Activated CD8-positive, alpha-beta memory T cell treated with anti-CD3 and anti-CD28 coated beads for 36 hours (primary cell): ENCODE results near the gene RUNX3. TPM values are rescaled to one million over a fixed set of nuclear protein-coding genes. Genes with fewer than 3 reads are reported as not detected.

Source experiments
- CTCF ChIA-PET: fragments of 350-600 bp; sonication (Branson Sonifier 250); formaldehyde crosslinking; loops from one replicate; lab custom pipeline; 2021; ENCODE audit warnings: antibody characterized with exemption; lab: Charles Lee
- POLR2A ChIA-PET: fragments of 350-600 bp; sonication (Branson Sonifier 250); formaldehyde crosslinking; loops from one replicate; lab custom pipeline; 2021; ENCODE audit warnings: antibody characterized with exemption; lab: Charles Lee
- total RNA-seq, 2 experiments: library from RNA; stranded (reverse); gene quantifications; one replicate each; pipeline ENCODE4 v1.2.3, GENCODE V29; 2021

The RUNX3 gene
- total RNA-seq, 2 experiments from 2014 or later = 173 to 183 TPM

GRCh38 chr1:24939675-24940193, 9.7 kb upstream of the RUNX3 start:
- ChIA-PET POLR2A (no interaction called here), CTCF (interaction anchor here (0.6 to 1.6 kb wide), 6 partner anchors 9 to 159 kb away, joined by 3 to 5 read pairs (median 4); partner anchors contain the start of gene RUNX3)

DNA sequence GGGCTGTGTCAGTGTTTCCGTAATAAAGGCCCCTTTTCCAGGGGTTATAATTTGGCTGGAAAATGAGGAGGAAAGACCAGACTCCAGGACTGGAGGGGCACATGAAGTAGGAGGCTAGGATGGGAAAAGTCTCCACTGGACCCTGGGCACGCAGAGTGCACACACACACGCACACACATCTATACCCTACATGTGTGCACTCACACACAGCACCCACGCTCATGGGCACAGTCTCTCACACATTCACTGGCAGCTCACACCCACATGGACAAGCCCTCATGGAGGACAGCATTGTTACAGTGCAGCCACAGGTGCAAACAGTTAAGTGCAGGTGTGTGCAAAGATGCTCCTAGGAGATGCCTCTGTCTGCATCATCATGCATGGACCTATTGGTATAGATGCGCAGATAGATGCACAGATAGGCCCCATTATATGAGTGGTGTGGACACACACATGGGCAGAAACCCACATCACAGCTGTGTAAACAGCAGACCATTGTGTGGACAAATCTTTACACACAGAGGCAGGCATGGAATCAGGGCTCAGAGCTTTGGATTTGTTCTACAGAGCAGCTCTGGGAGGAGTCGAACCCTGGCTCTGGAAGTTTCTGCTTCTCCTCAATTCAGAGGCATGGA, 9.1 kb upstream of the RUNX3 start:
- ChIA-PET POLR2A (interaction anchor here (0.6 kb wide), 1 partner anchor 16 kb away, joined by 6 read pairs; no protein-coding TSS in a partner anchor), CTCF (interaction anchor here (1.3 to 1.6 kb wide), 3 partner anchors 9 to 98 kb away, joined by 3 to 4 read pairs (median 3); partner anchors contain the start of gene RUNX3)

- ChIA-PET POLR2A (no interaction called here), CTCF (no interaction called here)
Measured at GRCh38 chr1:24938276-24938675, 8.2 kb upstream of the RUNX3 start.

DNA sequence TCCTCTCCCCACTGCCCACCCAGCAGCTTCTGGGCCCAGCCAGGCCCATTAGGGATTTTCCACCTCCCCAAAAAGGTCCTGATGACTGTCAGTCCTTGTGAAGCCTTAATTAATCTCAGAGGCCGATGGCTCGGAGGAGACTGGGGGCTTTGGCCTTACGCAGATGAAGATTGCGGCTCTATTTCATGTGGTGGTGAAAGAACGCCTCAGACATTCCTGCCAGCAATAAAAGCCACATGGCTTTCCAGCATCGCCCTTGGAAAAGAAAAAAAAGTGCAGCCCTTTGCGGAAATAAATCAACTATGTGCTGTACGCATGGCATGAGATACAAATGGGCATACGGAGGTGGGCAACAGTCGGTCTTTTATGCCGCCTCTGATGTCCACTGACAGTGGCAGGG, 6.6 kb upstream of the RUNX3 start:
- ChIA-PET POLR2A (no interaction called here), CTCF (interaction anchor here (1.0 to 1.9 kb wide), 2 partner anchors 12 kb away, joined by 3 to 10 read pairs; no protein-coding TSS in a partner anchor)

DNA sequence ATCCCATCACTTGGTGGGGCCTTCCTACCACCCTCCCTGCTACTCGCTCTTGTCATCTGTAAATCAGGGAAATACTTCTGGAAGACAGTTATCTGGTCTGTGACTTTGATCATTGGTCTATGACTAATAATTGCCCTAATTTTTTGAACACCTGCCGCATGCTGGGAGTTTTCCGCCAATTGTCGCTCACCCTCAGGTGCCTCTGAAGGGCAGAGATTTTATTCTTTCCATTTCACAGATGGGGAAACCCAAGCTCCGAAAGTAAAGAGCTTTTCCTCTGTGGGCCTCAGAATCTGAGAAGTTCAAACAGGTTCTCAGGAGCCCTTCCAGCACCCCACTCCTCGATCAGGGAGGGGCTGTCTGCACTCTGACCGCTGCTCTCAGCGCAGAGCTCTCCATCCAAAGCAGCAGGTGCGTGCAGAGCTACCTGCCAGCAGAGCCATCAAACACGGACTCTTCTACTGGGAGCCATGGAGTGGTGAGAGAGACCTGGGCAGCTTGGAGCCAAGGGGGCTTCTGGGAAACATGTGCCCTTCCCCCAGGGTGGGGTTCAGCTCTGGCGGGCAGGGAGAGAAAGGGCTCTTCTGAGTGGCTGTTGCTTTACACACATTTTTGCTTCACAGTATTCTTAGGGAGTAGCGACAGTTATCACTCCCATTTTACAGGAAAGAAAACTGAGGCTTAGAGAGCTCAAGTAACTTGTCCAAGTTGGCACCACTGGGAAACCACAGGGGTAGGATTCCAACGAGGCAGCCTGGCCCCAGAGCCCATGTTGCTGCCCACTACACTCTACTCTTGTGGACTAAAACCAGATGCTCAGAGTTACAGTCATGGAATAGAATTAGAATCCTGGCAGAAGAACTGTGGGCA, 5.8 kb upstream of the RUNX3 start:
- CTCF ChIA-PET = interaction anchor here (1.0 to 2.0 kb wide), 4 partner anchors 11 to 101 kb away, joined by 3 to 10 read pairs (median 6); no protein-coding TSS in a partner anchor
- POLR2A ChIA-PET = no interaction called here

DNA sequence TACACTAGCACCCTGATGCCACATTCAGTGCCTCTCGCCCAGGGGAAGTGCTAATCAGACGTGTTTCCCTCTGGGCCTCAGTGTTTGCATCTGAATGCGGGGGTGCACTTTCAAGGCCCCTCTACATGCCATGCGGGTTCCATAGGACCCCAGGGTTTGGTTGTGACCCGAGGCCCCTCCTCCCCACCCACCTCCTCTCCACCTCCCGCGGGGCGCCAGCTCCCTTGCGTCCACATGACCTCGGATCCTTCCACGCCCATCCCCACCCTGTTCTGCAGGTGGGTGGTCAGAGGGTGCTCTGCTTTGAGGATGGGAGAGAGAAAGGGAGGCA, 5.1 kb upstream of the RUNX3 start:
- ChIA-PET POLR2A (no interaction called here), CTCF (interaction anchor here (1.1 to 2.0 kb wide), 3 partner anchors 13 to 102 kb away, joined by 3 to 10 read pairs (median 8); no protein-coding TSS in a partner anchor)

DNA sequence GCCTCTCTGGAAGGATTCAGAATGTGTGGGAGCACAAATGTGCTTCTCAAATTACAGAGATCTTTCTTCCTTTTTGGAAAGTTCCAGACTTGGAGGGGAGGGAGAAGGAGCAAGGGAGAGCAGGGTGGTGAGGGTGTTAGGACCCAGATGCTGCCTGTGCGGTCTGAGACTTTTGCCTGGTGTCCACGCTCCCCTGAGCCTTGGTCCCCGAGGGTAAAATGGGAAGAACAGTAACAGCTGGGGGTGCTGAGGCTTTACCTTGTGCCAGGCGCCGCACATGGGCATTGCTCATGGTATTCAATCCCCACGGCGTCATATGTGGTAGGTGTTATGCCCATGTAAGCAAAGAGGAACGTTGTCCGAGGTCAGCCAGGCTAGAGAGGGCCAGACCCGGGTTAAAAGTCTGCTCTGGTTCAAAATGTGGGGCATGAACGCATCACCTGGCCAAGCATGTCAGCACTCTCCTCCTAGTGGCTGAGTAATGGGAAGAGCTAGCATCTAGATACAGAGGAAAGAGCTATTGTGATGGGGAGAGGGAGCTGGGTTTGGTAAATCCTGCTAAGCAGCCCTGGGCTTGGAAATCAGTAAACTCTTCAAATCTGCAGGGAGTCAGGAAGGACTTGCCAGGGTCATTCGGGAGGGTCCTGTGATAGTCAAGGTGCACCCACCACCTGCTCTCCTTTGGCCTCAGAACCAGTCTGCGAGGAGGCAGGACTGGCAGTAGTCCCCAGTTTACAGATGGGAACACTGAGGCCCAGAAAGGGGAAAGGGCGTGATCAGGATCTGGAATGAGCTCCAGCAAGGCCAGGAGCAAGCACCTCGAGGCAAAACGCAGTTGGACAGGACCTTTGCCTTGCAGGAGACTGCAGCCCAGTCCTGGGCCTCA, 4.5 kb upstream of the RUNX3 start:
- ChIA-PET CTCF (interaction anchor here (0.9 to 3.2 kb wide), 6 partner anchors 9 to 103 kb away, joined by 3 to 15 read pairs (median 10); no protein-coding TSS in a partner anchor), POLR2A (no interaction called here)

DNA sequence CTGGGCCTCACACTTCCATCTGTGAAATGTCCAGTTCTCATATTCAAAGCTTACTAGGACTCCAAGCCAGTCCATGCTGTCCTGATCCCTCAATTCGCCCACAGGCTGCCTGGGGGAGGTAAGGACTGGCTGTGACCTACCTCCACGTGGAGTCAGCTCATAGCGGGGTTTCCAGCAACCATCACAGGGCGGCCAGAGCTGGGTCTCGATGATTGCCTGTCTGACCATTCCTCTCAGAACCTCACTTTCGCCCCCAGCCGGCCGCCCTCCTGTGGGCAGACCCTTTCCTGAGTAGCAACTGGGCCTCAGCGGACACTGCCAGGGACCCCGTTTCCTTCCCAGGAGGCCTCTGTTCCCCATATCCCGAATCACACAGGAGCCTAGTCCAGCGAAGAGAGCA, 3.4 kb upstream of the RUNX3 start:
- ChIA-PET POLR2A (interaction anchor here (0.6 to 0.7 kb wide), 3 partner anchors 14 to 167 kb away, joined by 3 to 7 read pairs (median 3); no protein-coding TSS in a partner anchor), CTCF (interaction anchor here (0.6 to 4.0 kb wide), 13 partner anchors 8 to 258 kb away, joined by 3 to 20 read pairs (median 3); no protein-coding TSS in a partner anchor)

DNA sequence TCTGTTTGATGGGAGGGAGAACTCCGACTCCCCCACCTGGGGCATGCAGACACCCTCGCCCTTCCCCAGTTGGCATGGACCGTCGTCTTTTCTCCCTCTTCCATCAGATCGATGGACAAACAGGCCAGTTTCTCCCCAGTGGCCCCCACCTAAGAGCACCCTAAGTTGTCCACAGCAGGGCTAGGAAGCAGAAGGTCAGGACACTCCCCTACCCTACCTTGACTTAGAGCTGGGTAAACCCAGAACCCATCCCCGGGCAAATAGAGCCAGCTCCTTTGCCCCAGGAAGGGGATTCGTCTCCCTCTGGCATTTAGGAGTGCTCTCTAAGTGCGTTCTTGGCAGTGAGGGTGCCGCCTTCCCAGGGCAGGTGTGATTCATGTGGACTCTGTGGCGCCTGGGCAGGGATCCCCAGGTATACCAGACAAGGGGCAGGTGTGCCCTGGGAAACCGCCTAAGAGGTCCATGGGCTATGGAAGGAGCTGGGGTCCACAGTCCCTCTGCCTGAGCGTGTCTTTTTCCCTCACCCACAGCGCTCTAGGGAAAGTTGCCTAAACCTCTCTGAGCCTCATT, 2.7 kb upstream of the RUNX3 start:
- POLR2A ChIA-PET = interaction anchor here (0.6 to 1.3 kb wide), 6 partner anchors 13 to 133 kb away, joined by 3 to 10 read pairs (median 3); no protein-coding TSS in a partner anchor
- CTCF ChIA-PET = interaction anchor here (0.6 to 4.0 kb wide), 23 partner anchors 8 to 169 kb away, joined by 3 to 20 read pairs (median 3); no protein-coding TSS in a partner anchor

GRCh38 chr1:24932284-24932683, 2.2 kb upstream of the RUNX3 start:
- CTCF ChIA-PET = interaction anchor here (0.6 to 4.0 kb wide), 21 partner anchors 9 to 169 kb away, joined by 3 to 20 read pairs (median 4); no protein-coding TSS in a partner anchor
- POLR2A ChIA-PET = interaction anchor here (0.6 to 1.3 kb wide), 5 partner anchors 13 to 134 kb away, joined by 3 to 10 read pairs (median 3); no protein-coding TSS in a partner anchor

- ChIA-PET CTCF (interaction anchor here (0.9 to 4.0 kb wide), 14 partner anchors 10 to 169 kb away, joined by 3 to 20 read pairs (median 4); no protein-coding TSS in a partner anchor), POLR2A (interaction anchor here (0.5 to 1.3 kb wide), 5 partner anchors 9 to 134 kb away, joined by 3 to 10 read pairs (median 4); no protein-coding TSS in a partner anchor)
Measured at GRCh38 chr1:24931468-24932231, 1.6 kb upstream of the RUNX3 start.

DNA sequence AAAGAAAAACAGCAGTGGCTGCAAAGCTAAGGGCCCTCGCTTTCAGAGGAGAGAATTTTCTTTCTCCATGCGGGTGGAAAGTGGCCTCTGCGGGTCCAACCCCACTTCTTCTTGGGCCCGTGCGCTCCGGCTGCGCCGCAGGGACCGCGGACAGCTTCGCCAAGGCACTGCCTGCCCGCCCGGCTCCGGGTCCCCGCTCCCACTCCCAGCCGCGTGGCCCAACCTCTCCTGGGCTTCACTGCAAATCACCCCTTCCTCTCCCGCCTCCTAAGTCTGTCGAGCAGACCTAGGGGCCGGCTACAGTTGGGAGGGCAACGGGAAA, 1.0 kb upstream of the RUNX3 start:
- ChIA-PET POLR2A (interaction anchor here (1.2 kb wide), 2 partner anchors 10 to 31 kb away, joined by 5 to 6 read pairs; no protein-coding TSS in a partner anchor), CTCF (interaction anchor here (1.1 to 4.0 kb wide), 6 partner anchors 18 to 169 kb away, joined by 3 to 20 read pairs (median 4); no protein-coding TSS in a partner anchor)

DNA sequence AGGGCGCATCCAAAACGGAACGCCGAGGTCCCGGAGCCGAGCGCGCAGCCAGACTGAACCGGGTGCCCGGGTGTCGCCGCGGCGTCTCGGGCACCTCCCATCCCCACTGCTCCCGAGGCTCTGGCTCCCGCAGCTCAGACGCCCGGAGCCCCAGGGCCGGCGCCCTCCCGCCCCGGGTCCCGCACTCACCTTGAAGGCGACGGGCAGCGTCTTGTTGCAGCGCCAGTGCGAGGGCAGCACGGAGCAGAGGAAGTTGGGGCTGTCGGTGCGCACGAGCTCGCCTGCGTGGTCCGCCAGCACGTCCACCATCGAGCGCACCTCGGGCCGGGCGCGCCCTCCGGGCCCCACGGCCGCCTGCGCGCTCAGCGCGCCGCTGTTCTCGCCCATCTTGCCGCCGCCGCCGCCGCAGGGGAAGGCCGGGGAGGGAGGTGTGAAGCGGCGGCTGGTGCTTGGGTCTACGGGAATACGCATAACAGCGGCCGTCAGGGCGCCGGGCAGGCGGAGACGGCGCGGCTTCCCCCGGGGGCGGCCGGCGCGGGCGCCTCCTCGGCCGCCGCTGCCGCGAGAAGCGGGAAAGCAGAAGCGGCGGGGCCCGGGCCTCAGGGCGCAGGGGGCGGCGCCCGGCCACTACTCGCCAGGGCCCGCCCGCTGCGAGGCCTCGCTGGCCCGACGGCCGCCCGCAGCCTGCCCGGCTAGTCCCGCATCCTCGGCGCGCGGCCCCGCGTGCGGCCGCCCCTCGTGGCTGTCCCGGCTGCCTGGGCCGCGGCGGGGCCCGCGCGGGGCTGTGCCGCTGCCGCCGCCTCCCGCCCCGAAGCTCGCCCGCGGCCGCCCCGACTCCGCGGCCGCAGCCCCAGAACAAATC, 447 bp downstream of the RUNX3 start:
- ChIA-PET CTCF (interaction anchor here (0.8 to 4.0 kb wide), 12 partner anchors 9 to 135 kb away, joined by 3 to 20 read pairs (median 4); no protein-coding TSS in a partner anchor), POLR2A (interaction anchor here (0.6 to 4.6 kb wide), 14 partner anchors 9 to 172 kb away, joined by 3 to 18 read pairs (median 4); no protein-coding TSS in a partner anchor)

- ChIA-PET POLR2A (interaction anchor here (0.6 to 4.6 kb wide), 11 partner anchors 11 to 172 kb away, joined by 3 to 18 read pairs (median 6); no protein-coding TSS in a partner anchor), CTCF (interaction anchor here (1.4 to 3.0 kb wide), 5 partner anchors 15 to 109 kb away, joined by 4 to 18 read pairs (median 6); no protein-coding TSS in a partner anchor)
Measured at GRCh38 chr1:24928689-24929397, 1.2 kb downstream of the RUNX3 start.
